Endothelial cell of umbilical vein (primary cell): ENCODE data around the gene ATXN3L. TPM values are rescaled to one million over a fixed set of nuclear protein-coding genes. Genes with fewer than 3 reads are reported as not detected.

Experiments used
- BruUV-seq: library from RNA; stranded (reverse); fragments of 400-500 nt; replicated peaks from 2 replicates; lab custom pipeline; 2021; lab: Mats Ljungman, UMichigan
- CTCF ChIA-PET: fragments of 300-600, 350-600 bp; sonication (Branson Sonifier 250); formaldehyde crosslinking; loops from one replicate; lab custom pipeline; 2021; ENCODE audit warnings: antibody characterized with exemption, inconsistent platforms; lab: Charles Lee
- POLR2A ChIA-PET: fragments of 300-600, 350-600 bp; sonication (Branson Sonifier 250); formaldehyde crosslinking; loops from one replicate; lab custom pipeline; 2021; ENCODE audit warnings: antibody characterized with exemption, inconsistent platforms; lab: Charles Lee
- DNase-seq: peaks from one replicate; pipeline ENCODE4 v3.0.0-alpha.2; 2011; ENCODE audit warnings: low read depth, low spot score
- FAIRE-seq: peaks from 2 replicates; lab custom pipeline; 2011; peaks lifted over from hg19 to GRCh38; lab: Jason Lieb, UNC
- H2AFZ ChIP-seq: 2 replicates; pipeline ENCODE4 v1.6.0; 2012; ENCODE audit warnings: low read depth, low read length, control low read depth, inconsistent platforms
- H3K27ac ChIP-seq: 2 replicates; pipeline ENCODE4 v1.5.1; 2011; ENCODE audit warnings: low read depth, mild to moderate bottlenecking, control low read depth, low read length, moderate library complexity; ENCODE audit not compliant: insufficient read depth
- H3K27me3 ChIP-seq, 2 experiments: 2 replicates each; pipeline versions ENCODE4 v1.6.0 to v1.6.1; 2011; ENCODE audit warnings: low read length in 2 of 2, mixed read lengths in 1 of 2; ENCODE audit not compliant: control insufficient read depth in 2 of 2, insufficient read depth in 2 of 2
- H3K36me3 ChIP-seq, 2 experiments: 2 replicates in 1 of 2; 3 replicates in 1 of 2; pipeline ENCODE4 v1.5.1; 2011; ENCODE audit warnings: low read length in 2 of 2, mild to moderate bottlenecking in 1 of 2, moderate library complexity in 1 of 2; ENCODE audit not compliant: control insufficient read depth in 2 of 2, insufficient read depth in 2 of 2; ENCODE audit errors: extremely low read depth in 1 of 2
- H3K4me1 ChIP-seq: 3 replicates; pipeline ENCODE4 v1.5.1; 2011; ENCODE audit warnings: mild to moderate bottlenecking, low read length; ENCODE audit not compliant: control insufficient read depth, insufficient read depth; ENCODE audit errors: extremely low read depth
- H3K4me2 ChIP-seq: 2 replicates; pipeline ENCODE4 v1.6.1; 2011; ENCODE audit warnings: low read length, control low read depth, mixed read lengths; ENCODE audit not compliant: insufficient read depth
- H3K4me3 ChIP-seq, 3 experiments: fragments of 200-600 bp in 1 of 3; sonication (generic), shearing (Covaris generic) in 1 of 3; replicated peaks in 1 of 3; 2 replicates each; pipeline ENCODE4 v1.5.1; 2011 to 2016; ENCODE audit warnings: control low read depth in 3 of 3, low read length in 3 of 3, mild to moderate bottlenecking in 2 of 3, inconsistent platforms in 1 of 3, low read depth in 1 of 3, moderate library complexity in 1 of 3; ENCODE audit not compliant: insufficient read depth in 1 of 3
- H3K79me2 ChIP-seq: 2 replicates; pipeline ENCODE4 v1.6.0; 2012; ENCODE audit warnings: low read length, inconsistent platforms; ENCODE audit not compliant: control insufficient read depth, insufficient read depth
- H3K9ac ChIP-seq: replicated peaks from 2 replicates; pipeline ENCODE3; 2011; ENCODE audit warnings: low read length, control low read depth; ENCODE audit not compliant: insufficient read depth; ENCODE audit errors: extremely low read depth
- H3K9me1 ChIP-seq: replicated peaks from 3 replicates; pipeline ENCODE4 v1.6.0; 2011; ENCODE audit warnings: mild to moderate bottlenecking, low read length; ENCODE audit not compliant: control insufficient read depth, insufficient read depth; ENCODE audit errors: extremely low read depth
- H3K9me3 ChIP-seq: replicated peaks from 2 replicates; pipeline ENCODE4 v1.5.1; 2012; ENCODE audit warnings: low read length, inconsistent platforms; ENCODE audit not compliant: control insufficient read depth, insufficient read depth
- H4K20me1 ChIP-seq: replicated peaks from 2 replicates; pipeline ENCODE3; 2011; ENCODE audit warnings: mild to moderate bottlenecking, low read length; ENCODE audit not compliant: control insufficient read depth, insufficient read depth; ENCODE audit errors: extremely low read depth
- EZH2 ChIP-seq: IDR thresholded peaks from 2 replicates; pipeline ENCODE4 v1.6.1; 2012; ENCODE audit warnings: borderline replicate concordance, low read depth, mild to moderate bottlenecking, moderate library complexity, low read length, inconsistent platforms; ENCODE audit not compliant: severe bottlenecking
- FOS ChIP-seq: IDR thresholded peaks from 2 replicates; pipeline ENCODE4 v1.6.1; 2011; ENCODE audit warnings: mild to moderate bottlenecking, low read length, moderate library complexity, borderline replicate concordance; ENCODE audit not compliant: insufficient read depth
- GATA2 ChIP-seq: IDR thresholded peaks from 2 replicates; pipeline ENCODE4 v1.7.0; 2011; ENCODE audit warnings: low read depth, mild to moderate bottlenecking, moderate library complexity, mixed read lengths, low read length; ENCODE audit not compliant: insufficient read length, insufficient read depth
- JUN ChIP-seq: IDR thresholded peaks from 2 replicates; pipeline ENCODE4 v1.6.1; 2011; ENCODE audit warnings: borderline replicate concordance, low read depth; ENCODE audit not compliant: insufficient read length, insufficient read depth
- MYC ChIP-seq: IDR thresholded peaks from one replicate; pipeline ENCODE4 v1.6.1; 2011; ENCODE audit warnings: mild to moderate bottlenecking, low read depth, low read length
- POLR2A ChIP-seq: IDR thresholded peaks from 2 replicates; pipeline ENCODE4 v1.6.1; 2012; ENCODE audit warnings: low read depth, mild to moderate bottlenecking, control low read depth, low read length
- POLR2AphosphoS5 ChIP-seq: IDR thresholded peaks from 2 replicates; pipeline ENCODE4 v1.6.1; 2012; ENCODE audit warnings: low read depth, mild to moderate bottlenecking, control low read depth, low read length, moderate library complexity; ENCODE audit not compliant: insufficient read depth
- dilution Hi-C: fragments of 300-500 bp; cut with MboI; formaldehyde crosslinking; loops from one replicate; pipeline ENCODE4 v1.15.0; 2019; ENCODE audit warnings: low sequenced_read_pairs; ENCODE audit not compliant: extremely low pct_ligation_motif_present
- intact Hi-C: fragments of 100-400 bp; cut with micrococcal nuclease; formaldehyde crosslinking; loops from one replicate; pipeline ENCODE4 v1.10.0; 2022
- polyA plus RNA-seq, 4 experiments: library from polyadenylated mRNA; depleted of rRNA in 3 of 4; stranded (reverse) in 3 of 4; unstranded in 1 of 4; fragments of >200 nt; gene quantifications; 2 replicates each; pipeline versions ENCODE4 v1.2.1 to v1.2.3, GENCODE V29; 2011 to 2012; ENCODE audit warnings: missing spikeins in 1 of 4
- total RNA-seq: library from RNA; stranded (reverse); gene quantifications from 2 replicates; pipeline ENCODE4 v1.2.3, GENCODE V29; 2021
- TF ChIP-seq, protein P1 (sequence below): IDR thresholded peaks from 2 replicates; pipeline ENCODE4 v1.6.1; 2011; ENCODE audit not compliant: insufficient read depth, insufficient read length
- TF ChIP-seq, protein P2 (sequence below), 2 donors: IDR thresholded peaks; 1 replicate in 1 of 2; 2 replicates in 1 of 2; pipeline ENCODE4 v1.5.1; 2011; ENCODE audit warnings: low read length in 2 of 2, mild to moderate bottlenecking in 2 of 2, moderate library complexity in 2 of 2, control low read depth in 1 of 2, inconsistent platforms in 1 of 2, low read depth in 1 of 2; ENCODE audit not compliant: insufficient read depth in 1 of 2; ENCODE audit errors: extremely low read depth in 1 of 2

Gene ATXN3L
- total and polyA plus RNA-seq, 2 donors (not counting 3 experiments of a cell fraction or from before 2014, with no cell fraction given), result not detected

DNA sequence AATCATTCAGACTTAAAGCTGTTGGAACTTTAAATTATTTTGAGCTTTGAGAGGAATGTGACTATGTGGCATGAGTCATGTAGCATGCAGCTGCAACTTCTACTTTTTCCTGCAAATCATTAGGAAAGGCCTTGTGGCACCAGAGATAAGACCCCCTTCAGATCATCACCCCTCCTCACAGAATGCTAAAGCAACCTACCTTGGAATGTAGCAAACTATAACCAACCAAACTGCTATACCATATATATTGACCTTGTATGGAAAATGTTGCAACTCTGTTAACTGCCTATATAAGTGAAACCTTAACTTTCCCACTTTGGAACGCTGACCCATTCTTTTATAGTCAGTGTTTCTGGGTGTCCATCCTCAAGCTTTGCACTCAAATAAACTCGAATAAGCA, 32.0 kb downstream of the ATXN3L start:
- no peaks in the 10 kb centered on the region for H4K20me1 ChIP-seq
- no peaks in the 10 kb centered on the region for H3K79me2 ChIP-seq
- FAIRE-seq, result peak; percentile 60
- ChIA-PET CTCF (interaction anchor here (0.7 to 1.8 kb wide), 6 partner anchors 11 to 341 kb away, joined by 3 to 10 read pairs (median 4); no protein-coding TSS in a partner anchor), POLR2A (interaction anchor here (1.0 to 1.3 kb wide), 4 partner anchors 127 to 312 kb away, joined by 5 to 12 read pairs (median 8); no protein-coding TSS in a partner anchor)
- H3K4me2 ChIP-seq, result no peak overlapping the region
- H3K4me3 ChIP-seq, result no peak overlapping the region
- dilution Hi-C loops, result no loop called here
- no peak for TF ChIP-seq MYC
- TF ChIP-seq, protein P1, sequence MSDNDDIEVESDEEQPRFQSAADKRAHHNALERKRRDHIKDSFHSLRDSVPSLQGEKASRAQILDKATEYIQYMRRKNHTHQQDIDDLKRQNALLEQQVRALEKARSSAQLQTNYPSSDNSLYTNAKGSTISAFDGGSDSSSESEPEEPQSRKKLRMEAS, result no peak
- TF ChIP-seq POLR2A, result no peak
- TF ChIP-seq FOS, result peak; percentile 81
- peak; percentile 76 for TF ChIP-seq JUN
- TF ChIP-seq, protein P2, sequence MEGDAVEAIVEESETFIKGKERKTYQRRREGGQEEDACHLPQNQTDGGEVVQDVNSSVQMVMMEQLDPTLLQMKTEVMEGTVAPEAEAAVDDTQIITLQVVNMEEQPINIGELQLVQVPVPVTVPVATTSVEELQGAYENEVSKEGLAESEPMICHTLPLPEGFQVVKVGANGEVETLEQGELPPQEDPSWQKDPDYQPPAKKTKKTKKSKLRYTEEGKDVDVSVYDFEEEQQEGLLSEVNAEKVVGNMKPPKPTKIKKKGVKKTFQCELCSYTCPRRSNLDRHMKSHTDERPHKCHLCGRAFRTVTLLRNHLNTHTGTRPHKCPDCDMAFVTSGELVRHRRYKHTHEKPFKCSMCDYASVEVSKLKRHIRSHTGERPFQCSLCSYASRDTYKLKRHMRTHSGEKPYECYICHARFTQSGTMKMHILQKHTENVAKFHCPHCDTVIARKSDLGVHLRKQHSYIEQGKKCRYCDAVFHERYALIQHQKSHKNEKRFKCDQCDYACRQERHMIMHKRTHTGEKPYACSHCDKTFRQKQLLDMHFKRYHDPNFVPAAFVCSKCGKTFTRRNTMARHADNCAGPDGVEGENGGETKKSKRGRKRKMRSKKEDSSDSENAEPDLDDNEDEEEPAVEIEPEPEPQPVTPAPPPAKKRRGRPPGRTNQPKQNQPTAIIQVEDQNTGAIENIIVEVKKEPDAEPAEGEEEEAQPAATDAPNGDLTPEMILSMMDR (IDR thresholded peaks at IDR 0.05; ENCODE audit: extremely low read depth in 1 of 2, insufficient read depth in 1 of 2, low read depth in 1 of 2, low read length in 2 of 2), result no peak
- TF ChIP-seq EZH2, result no peak
- TF ChIP-seq GATA2, result peak; percentile 89
- TF ChIP-seq POLR2AphosphoS5, result peak; percentile 48
- peak; percentile 80 for DNase-seq
- H3K27ac ChIP-seq, result peak overlapping the region; percentile 93
- intact Hi-C loops, result loop anchor here (1.0 to 2.0 kb wide), 5 partner anchors 53 to 199 kb away; no protein-coding TSS in a partner anchor
- no peaks in the 10 kb centered on the region for H3K36me3 ChIP-seq
- H3K27me3 ChIP-seq, result no peaks in the 10 kb centered on the region
- no peaks in the 10 kb centered on the region for H3K9me3 ChIP-seq
- peaks cover 48% of the 10 kb centered on the region for H3K4me1 ChIP-seq
- H3K9ac ChIP-seq, result peak overlapping the region; percentile 48
- BruUV-seq, result no TSS peak
- no peak overlapping the region for H2AFZ ChIP-seq
- H3K9me1 ChIP-seq, result no peaks in the 10 kb centered on the region
